ENCODE results near the gene UHRF1. TPM values are rescaled to one million over a fixed set of nuclear protein-coding genes. Genes with fewer than 3 reads are reported as not detected.

The UHRF1 gene
- total RNA-seq, 1 experiment from 2014 or later: 53.6 TPM

GRCh38 chr19:4916292-4917082 is 7.2 kb downstream of the UHRF1 start:
- in situ Hi-C loops (cut with HindIII; ENCODE audit: low pct_unique_long_range_greater_than_20kb, low sequenced_read_pairs): no loop called here
- intact Hi-C loops (cut with micrococcal nuclease; ENCODE audit: unreplicated experiment): no loop called here
- H3K36me3 ChIP-seq (ENCODE audit: control insufficient read depth, insufficient read depth, low read length): peaks cover 3% of the 10 kb centered on the region; the same call in 1 of the 2 replicates
- ATAC-seq (no peak), DNase-seq (ENCODE audit: low read depth, low spot score) (no peak)
- H3K4me3 ChIP-seq (ENCODE audit: low read depth in 2 of 2, low read length in 2 of 2): no peak overlapping the region
- peaks cover 24% of the 10 kb centered on the region for H3K4me1 ChIP-seq (ENCODE audit: control insufficient read depth, insufficient read depth, low read length)
- no peak overlapping the region for H3K27ac ChIP-seq (ENCODE audit: low read length)
- no peaks in the 10 kb centered on the region for H3K27me3 ChIP-seq (ENCODE audit: control insufficient read depth, insufficient read depth, low read length)
- ChIA-PET POLR2A (interaction anchor here (0.6 kb wide), 1 partner anchor 679 kb away, joined by 10 read pairs; no protein-coding TSS in a partner anchor), CTCF (interaction anchor here (0.6 to 0.7 kb wide), 2 partner anchors 145 to 387 kb away, joined by 3 to 7 read pairs; no protein-coding TSS in a partner anchor)
- BruUV-seq (replicated peaks): no TSS peak
- TF ChIP-seq POLR2AphosphoS5 (IDR thresholded peaks at IDR 0.05; ENCODE audit: low read depth, low read length) (no peak), CTCF (IDR thresholded peaks at IDR 0.05) (no peak), REST (IDR thresholded peaks at IDR 0.05; ENCODE audit: insufficient read depth in 1 of 2, low read depth in 2 of 2, low read length in 1 of 2) (no peak), TCF7L2 (IDR thresholded peaks at IDR 0.05; ENCODE audit: low read depth, low read length) (no peak), SIN3A (IDR thresholded peaks at IDR 0.05; ENCODE audit: borderline replicate concordance, insufficient read depth, low read depth, low read length) (no peak)
- H3K9me3 ChIP-seq (ENCODE audit: control insufficient read depth, insufficient read depth, low read depth, low read length): no peaks in the 10 kb centered on the region

GRCh38 chr19:4922530-4923275 is 13.4 kb downstream of the UHRF1 start:
- Histone ChIP-seq H3K9me3 (ENCODE audit: control insufficient read depth, insufficient read depth, low read depth, low read length) (no peaks in the 10 kb centered on the region), H3K4me1 (ENCODE audit: control insufficient read depth, insufficient read depth, low read length) (no peaks in the 10 kb centered on the region), H3K27me3 (ENCODE audit: control insufficient read depth, insufficient read depth, low read length) (no peaks in the 10 kb centered on the region), H3K27ac (ENCODE audit: low read length) (no peak overlapping the region), H3K36me3 (ENCODE audit: control insufficient read depth, insufficient read depth, low read length) (no peaks in the 10 kb centered on the region), H3K4me3 (ENCODE audit: low read depth in 2 of 2, low read length in 2 of 2) (no peak overlapping the region)
- in situ Hi-C loops (cut with HindIII; ENCODE audit: low pct_unique_long_range_greater_than_20kb, low sequenced_read_pairs): no loop called here
- ATAC-seq: 0 out of 2 replicates have a peak, but pooled peaks have one; percentile 20
- intact Hi-C loops (cut with micrococcal nuclease; ENCODE audit: unreplicated experiment): no loop called here
- CTCF ChIA-PET: no interaction called here
- POLR2A ChIA-PET: no interaction called here
- BruUV-seq (replicated peaks): no TSS peak
- no peak for DNase-seq (ENCODE audit: low read depth, low spot score)
- TF ChIP-seq CTCF (IDR thresholded peaks at IDR 0.05) (no peak), POLR2AphosphoS5 (IDR thresholded peaks at IDR 0.05; ENCODE audit: low read depth, low read length) (no peak), REST (IDR thresholded peaks at IDR 0.05; ENCODE audit: insufficient read depth in 1 of 2, low read depth in 2 of 2, low read length in 1 of 2) (no peak), TCF7L2 (IDR thresholded peaks at IDR 0.05; ENCODE audit: low read depth, low read length) (no peak), SIN3A (IDR thresholded peaks at IDR 0.05; ENCODE audit: borderline replicate concordance, insufficient read depth, low read depth, low read length) (no peak)
